ENCODE measurements around the gene NHS.

NHS gene

GRCh38 chrX:17779434-17779833 is 404.4 kb downstream of the NHS start:
- Histone ChIP-seq H3K9me3 (ENCODE audit: control extremely low read depth in 1 of 5, control insufficient read depth in 4 of 5, insufficient read depth in 2 of 5, low read depth in 1 of 5, low read length in 4 of 5) (peaks cover 0 to 9% (median 0%) of the 10 kb centered on the region in 5 experiments), H3K36me3 (ENCODE audit: control insufficient read depth in 4 of 4, insufficient read depth in 4 of 4, low read length in 3 of 4) (no peaks in the 10 kb centered on the region), H3K27ac (ENCODE audit: insufficient read depth in 1 of 2, low read depth in 1 of 2, low read length in 2 of 2, poor library complexity in 1 of 2, severe bottlenecking in 2 of 2) (no peak overlapping the region), H3K4me3 (ENCODE audit: control insufficient read depth in 1 of 7, extremely low read depth in 1 of 7, insufficient read depth in 4 of 7, low read depth in 2 of 7, low read length in 6 of 7) (no peak overlapping the region), H3K27me3 (replicated peaks in 2 of 5; ENCODE audit: control insufficient read depth in 4 of 5, insufficient read depth in 5 of 5, low read length in 4 of 5) (no peaks in the 10 kb centered on the region), H3K4me1 (ENCODE audit: control extremely low read depth in 1 of 4, control insufficient read depth in 4 of 4, insufficient read depth in 4 of 4, low read length in 3 of 4) (no peaks in the 10 kb centered on the region)
- CTCF ChIA-PET = no interaction called here
- no peak for DNase-seq
- POLR2A ChIA-PET = no interaction called here
- 87% methylated on average over 4 of the region's 4 CpGs for WGBS (ENCODE audit: insufficient coverage)
